BE2C (cell line): Measurements from ENCODE around the gene DPEP3.
"Not testable (repeated sequence)": the region's sequence is repeated elsewhere in the genome, so short reads cannot be mapped to it uniquely, and the experiment has no call there.

Source experiments
- DNase-seq: peaks from one replicate; pipeline ENCODE4 v3.0.0-alpha.2; 2020
- H3K27me3 ChIP-seq: fragments of 250-450 bp; sonication (Bioruptor Pico); 2 replicates; pipeline ENCODE4 v1.5.1; 2020; ENCODE audit warnings: mild to moderate bottlenecking
- H3K36me3 ChIP-seq: fragments of 250-450 bp; sonication (Bioruptor Pico); 2 replicates; pipeline ENCODE4 v1.5.1; 2020; ENCODE audit warnings: mild to moderate bottlenecking
- H3K4me1 ChIP-seq: fragments of 250-450 bp; sonication (Bioruptor Pico); 2 replicates; pipeline ENCODE4 v1.5.1; 2020
- H3K4me3 ChIP-seq: 2 replicates; pipeline ENCODE4 v1.5.1; 2011; ENCODE audit warnings: low read depth, low read length
- H3K9me3 ChIP-seq: fragments of 250-450 bp; sonication (Bioruptor Pico); 2 replicates; pipeline ENCODE4 v1.5.1; 2020
- CTCF ChIP-seq: IDR thresholded peaks from 2 replicates; pipeline ENCODE4 v1.5.1; 2012; ENCODE audit warnings: mild to moderate bottlenecking, low read depth, low read length

DPEP3 gene

GRCh38 chr16:68005211-68005610 lies 24.9 kb upstream of the DPEP3 start:
- no peak overlapping the region for H3K4me3 ChIP-seq
- H3K4me1 ChIP-seq, result no peaks in the 10 kb centered on the region
- no peaks in the 10 kb centered on the region for H3K27me3 ChIP-seq
- no peaks in the 10 kb centered on the region for H3K36me3 ChIP-seq
- TF ChIP-seq CTCF, result no peak
- H3K9me3 ChIP-seq, result no peaks in the 10 kb centered on the region
- DNase-seq, result no peak

- Histone ChIP-seq H3K4me3 (no peak overlapping the region), H3K36me3 (no peaks in the 10 kb centered on the region), H3K9me3 (no peaks in the 10 kb centered on the region; the same call in 1 of the 2 replicates), H3K4me1 (no peaks in the 10 kb centered on the region), H3K27me3 (no peaks in the 10 kb centered on the region)
- no peak for TF ChIP-seq CTCF
- no peak for DNase-seq
Measured at GRCh38 chr16:68003031-68003430, 22.7 kb upstream of the DPEP3 start.

- no peaks in the 10 kb centered on the region; the same call in 1 of the 2 replicates for H3K9me3 ChIP-seq
- TF ChIP-seq CTCF, result no peak
- no peaks in the 10 kb centered on the region for H3K27me3 ChIP-seq
- no peak for DNase-seq
- no peaks in the 10 kb centered on the region for H3K4me1 ChIP-seq
- no peaks in the 10 kb centered on the region for H3K36me3 ChIP-seq
- H3K4me3 ChIP-seq, result no peak overlapping the region
Measured at GRCh38 chr16:68000450-68000849, 20.2 kb upstream of the DPEP3 start.

- Histone ChIP-seq H3K4me1 (no peaks in the 10 kb centered on the region), H3K27me3 (no peaks in the 10 kb centered on the region), H3K4me3 (no peak overlapping the region), H3K9me3 (no peaks in the 10 kb centered on the region; the same call in 1 of the 2 replicates), H3K36me3 (no peaks in the 10 kb centered on the region)
- no peak for TF ChIP-seq CTCF
- no peak for DNase-seq
Measured at GRCh38 chr16:67999985-68000384, 19.7 kb upstream of the DPEP3 start.

GRCh38 chr16:67998779-67999688 lies 18.7 kb upstream of the DPEP3 start, which contains the start of gene DPEP2:
Gene DPEP2, minus strand, starts transcription at chr16:67999484. Its CDS starts 6,272 bp downstream, at chr16:67993212.
- DNase-seq, H3K9me3 ChIP-seq, H3K4me1 ChIP-seq, H3K36me3 ChIP-seq, H3K27me3 ChIP-seq, H3K4me3 ChIP-seq: not testable (repeated sequence)

GRCh38 chr16:67998231-67998778 lies 18.0 kb upstream of the DPEP3 start:
- DNase-seq, H3K4me1 ChIP-seq, H3K9me3 ChIP-seq, H3K36me3 ChIP-seq, H3K4me3 ChIP-seq, H3K27me3 ChIP-seq: not testable (repeated sequence)

DNA sequence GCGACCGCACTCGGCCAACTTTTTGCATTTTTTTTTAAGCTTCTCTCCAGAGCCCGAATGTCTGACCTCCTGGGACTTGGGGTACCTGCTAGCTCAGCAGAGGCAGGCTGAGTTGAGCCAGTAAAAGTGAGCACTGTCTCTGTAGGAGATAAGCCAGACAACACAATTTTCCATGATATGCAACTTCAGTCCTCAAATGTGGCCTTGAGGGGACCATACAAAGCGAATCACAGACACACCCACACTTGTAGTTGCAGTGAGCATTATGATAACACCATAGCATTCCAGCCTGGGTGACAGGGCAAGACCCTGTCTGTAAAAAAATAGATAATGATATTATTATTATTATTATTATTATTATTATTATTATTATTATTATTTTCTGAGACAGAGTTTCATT lies 16.4 kb upstream of the DPEP3 start:
- Histone ChIP-seq H3K27me3 (no peaks in the 10 kb centered on the region), H3K4me3 (no peak overlapping the region), H3K36me3 (no peaks in the 10 kb centered on the region), H3K9me3 (no peaks in the 10 kb centered on the region; the same call in 1 of the 2 replicates), H3K4me1 (no peaks in the 10 kb centered on the region)
- TF ChIP-seq CTCF, result no peak
- no peak for DNase-seq
